HG03280 (cell line): ENCODE results near the gene ATP6V1F.

Source experiments
- ATAC-seq: cut with Tn5 transposase; IDR thresholded peaks from one replicate; pipeline ENCODE4 v1.9.1; 2021; ENCODE audit warnings: mild to moderate bottlenecking, moderate library complexity; ENCODE audit not compliant: unreplicated experiment

Gene ATP6V1F, protein sequence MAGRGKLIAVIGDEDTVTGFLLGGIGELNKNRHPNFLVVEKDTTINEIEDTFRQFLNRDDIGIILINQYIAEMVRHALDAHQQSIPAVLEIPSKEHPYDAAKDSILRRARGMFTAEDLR

DNA sequence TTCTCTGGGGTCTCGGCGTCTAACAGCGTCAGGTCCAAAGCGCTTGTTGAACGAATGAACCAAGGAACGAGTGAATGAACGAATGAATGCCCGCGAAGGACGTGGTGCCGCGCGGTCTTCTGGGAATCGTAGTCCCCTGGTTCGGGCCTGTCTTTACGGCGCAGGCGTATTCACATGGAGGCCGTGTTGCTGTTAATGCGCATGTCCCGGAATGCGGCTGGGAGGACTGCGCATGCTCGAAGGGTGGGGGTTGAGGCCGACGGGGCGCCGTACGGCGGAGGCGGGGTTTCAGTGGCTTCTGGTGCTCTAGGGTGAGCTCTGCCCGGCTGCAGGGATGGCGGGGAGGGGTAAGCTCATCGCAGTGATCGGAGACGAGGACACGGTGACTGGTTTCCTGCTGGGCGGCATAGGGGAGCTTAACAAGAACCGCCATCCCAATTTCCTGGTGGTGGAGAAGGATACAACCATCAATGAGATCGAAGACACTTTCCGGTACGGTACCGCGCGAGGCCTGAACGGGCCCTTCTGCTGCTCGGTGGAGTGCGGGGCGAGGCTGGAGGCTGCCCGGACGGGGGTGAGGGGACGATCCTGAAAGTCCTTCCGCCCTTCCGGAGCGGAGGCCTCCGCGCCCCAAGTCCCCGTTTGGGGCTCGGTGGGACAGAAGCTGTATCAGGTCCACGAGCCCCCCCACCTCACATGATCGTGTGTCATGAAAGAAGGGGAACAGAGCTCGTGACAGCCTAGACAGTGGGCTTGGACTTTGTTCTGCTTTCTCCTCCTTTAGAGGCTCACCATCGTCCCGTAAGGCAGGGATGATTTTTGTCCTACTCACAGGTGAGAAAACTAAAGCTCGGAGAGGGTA, at the start of gene ATP6V1F:
Gene ATP6V1F, plus strand, starts transcription at position 286 of the 862 bp plus-strand sequence. Its CDS starts 49 bp downstream, at position 335.
- peak; percentile 85 for ATAC-seq

DNA sequence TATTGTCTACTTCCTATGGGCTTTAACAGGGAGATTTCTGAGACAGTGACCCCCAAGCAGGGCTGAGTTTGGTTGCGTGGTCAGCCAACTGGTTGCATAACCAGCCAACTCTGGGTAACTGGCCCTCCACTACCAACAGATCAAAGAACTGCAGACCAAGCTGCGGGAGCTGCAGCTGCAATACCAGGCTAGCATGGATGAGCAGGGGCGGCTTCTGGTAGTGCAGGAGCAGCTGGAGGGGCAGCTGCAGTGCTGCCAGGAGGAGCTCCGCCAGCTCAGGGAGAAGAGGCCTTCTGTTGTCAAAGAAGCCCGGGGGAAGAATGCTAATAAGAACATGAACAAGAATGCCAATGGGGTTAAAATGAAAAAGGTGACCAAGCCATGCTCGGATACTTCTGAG, 48.2 kb upstream of the ATP6V1F start:
- ATAC-seq = no peak

DNA sequence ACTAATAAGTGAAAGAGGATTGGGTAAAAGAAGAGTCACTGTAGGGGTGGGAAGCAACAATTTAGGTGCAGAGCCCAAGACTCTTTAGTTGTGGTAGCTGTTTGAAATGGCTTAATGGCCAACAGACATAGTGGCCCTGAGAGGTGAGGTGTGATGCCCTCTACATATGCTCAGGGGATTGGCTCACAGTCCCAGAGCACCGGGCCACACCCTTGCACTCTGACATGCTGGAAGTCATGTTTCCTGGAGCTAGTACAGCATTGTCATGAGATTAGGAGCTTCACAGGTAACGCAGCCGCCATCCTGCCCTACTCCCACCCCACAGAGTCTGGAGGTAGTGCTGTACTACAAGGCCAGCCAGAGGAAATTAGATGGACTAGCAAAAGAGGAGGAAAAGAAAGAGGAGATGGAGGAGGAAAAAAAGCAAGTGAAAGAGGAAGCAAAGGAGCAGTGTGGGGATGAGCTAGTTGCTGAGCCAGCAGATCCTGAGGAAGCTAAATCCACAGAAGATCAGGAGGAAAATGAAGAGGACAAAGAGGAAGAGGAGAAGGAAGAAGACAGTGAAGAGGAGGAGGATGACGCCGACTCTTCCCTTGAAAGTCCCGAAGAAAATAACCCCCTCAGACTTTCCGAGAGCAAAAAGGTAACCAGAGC, 47.2 kb upstream of the ATP6V1F start:
- no peak for ATAC-seq

DNA sequence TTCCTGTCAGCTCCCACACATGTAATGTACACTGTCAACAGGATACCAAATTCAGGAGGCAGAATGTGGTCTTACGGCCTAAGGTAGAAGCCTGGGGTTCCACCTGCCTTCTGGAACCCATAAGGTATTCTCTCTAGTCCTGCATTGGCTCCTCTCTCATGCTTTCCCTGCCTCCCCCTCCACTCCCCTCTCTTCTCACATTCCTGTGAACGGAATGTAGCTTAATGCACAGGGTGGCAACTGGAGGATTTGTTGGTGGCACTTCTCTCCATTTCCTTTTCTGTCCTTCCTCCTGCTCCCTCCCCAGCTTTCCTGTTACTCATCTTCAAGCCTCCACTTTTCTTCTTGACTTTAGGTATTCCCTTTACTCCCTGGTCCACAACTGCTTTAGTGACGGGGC, 44.0 kb upstream of the ATP6V1F start:
- ATAC-seq = no peak

DNA sequence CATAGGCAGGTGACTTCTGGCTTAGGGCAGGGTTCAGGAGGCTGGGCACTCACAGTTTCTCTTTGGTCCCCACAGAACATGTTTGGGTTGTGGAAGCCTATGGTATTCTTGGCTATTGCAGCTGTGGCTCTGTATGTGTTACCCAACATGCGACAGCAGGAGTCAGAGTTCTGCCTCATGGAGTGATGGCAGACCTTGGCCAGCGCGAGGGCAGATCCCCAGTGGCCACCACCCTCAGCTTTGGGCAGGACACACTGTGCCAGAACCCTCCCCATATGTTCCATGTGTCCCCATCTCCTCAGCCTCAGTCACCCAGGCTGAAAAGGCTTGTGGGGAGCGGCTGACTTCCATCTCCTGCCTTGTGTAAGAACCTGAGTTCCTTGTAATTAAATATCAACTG, 40.9 kb upstream of the ATP6V1F start:
- no peak for ATAC-seq

DNA sequence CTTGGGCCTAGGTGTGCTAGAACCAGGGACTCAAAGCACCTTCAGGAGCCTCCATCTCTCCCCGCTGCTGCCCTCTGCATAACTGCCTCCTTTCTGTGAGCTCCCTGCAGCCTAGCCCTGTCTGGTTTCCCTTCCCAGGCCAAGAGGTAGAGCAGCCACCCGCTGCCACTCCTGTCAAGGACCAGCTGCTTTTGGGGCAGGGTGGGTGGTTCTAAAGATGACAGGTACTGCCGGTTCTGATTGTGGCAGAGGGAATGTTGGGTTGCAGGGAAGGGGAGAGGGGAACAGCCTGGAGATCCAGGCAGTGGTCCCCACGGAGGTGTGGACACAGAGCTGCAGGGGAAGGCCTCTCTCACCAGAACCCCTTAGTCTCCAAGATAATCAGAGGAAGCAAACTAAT, 36.1 kb upstream of the ATP6V1F start:
- no peak for ATAC-seq

DNA sequence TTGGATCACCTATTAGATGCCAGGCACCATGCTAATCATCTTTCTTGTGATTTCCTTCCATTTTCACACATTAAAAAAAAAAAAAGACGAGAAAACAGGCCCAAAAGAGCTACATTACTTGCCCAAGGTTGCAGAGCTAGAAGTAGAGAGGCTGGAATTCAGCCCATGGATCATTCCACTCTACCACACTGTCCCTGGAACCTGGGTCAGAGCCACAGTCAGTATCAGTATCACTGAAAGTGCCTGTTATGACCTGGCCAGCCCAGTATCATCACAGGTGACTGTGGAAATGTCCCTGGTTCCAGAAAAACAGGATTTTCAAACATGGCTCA, 35.8 kb upstream of the ATP6V1F start:
- no peak for ATAC-seq

DNA sequence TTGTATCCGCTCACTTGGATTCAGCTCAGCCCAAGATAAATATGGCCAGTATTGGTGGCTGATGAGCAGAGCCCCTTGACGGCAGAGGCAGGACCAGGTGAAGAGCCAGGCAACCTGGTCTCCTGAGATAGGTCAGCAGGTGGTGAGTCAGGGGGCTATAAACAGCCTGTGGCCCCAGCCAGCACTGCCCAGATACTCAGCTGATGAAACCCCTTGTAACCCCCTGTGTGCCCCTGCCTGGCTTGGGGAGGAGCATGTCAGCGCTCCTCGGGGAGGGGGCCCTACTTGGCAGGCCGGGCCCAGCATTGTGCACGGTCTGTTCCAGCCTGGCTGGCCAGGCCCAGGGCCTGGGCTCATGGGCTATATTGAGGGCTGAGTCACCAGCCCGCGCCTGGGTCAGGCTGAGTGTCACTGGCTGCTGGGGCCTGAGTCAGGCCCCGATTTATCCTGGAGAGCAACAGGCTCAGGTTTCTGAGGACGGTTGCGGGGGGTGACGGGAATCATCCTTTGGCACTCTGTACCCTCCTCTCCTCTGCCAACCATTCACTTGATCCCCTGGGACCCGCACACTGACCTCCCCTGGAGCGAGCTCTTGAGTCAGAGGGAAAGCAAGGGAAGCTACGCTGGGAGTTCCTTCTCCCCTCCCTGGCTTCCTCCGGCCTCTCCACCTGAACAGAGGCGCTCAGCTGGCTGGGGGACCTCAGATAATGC, 35.3 kb upstream of the ATP6V1F start:
- ATAC-seq = no peak

DNA sequence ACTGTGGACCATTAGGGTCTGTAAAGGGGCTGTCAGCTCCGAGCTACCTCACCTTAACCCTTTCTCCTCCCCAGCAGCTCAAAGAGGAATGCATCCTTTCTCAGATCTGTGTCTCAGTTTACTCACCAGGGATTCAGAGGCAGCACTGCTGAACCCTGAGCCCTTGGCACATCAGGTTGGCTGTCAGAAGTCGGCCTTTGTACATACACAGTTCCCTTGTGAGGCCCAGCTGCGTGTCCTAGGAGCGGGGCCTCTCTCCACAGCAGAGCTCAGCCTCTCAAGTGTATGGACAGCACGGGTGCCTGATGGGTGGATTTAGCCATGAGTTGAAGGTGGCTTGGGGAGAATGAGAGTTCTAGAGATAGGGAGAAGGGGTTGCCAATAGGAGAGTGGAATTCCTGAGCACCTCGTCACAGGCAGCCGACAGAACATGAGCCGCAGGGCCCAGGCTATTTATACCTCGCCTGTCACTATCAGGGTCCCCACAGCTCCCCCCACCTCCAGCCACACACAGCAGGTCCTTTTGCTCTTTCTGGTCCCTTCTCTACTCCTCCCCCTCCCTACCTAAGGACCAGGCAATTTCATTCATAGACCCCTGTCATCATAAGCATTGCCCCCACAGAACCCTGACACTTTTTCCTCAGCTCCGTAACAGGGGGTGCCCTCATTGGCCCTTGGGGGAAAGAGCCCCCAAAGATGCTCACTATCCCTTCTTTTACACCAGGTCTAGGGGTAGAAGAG, 34.5 kb upstream of the ATP6V1F start:
- ATAC-seq = no peak

DNA sequence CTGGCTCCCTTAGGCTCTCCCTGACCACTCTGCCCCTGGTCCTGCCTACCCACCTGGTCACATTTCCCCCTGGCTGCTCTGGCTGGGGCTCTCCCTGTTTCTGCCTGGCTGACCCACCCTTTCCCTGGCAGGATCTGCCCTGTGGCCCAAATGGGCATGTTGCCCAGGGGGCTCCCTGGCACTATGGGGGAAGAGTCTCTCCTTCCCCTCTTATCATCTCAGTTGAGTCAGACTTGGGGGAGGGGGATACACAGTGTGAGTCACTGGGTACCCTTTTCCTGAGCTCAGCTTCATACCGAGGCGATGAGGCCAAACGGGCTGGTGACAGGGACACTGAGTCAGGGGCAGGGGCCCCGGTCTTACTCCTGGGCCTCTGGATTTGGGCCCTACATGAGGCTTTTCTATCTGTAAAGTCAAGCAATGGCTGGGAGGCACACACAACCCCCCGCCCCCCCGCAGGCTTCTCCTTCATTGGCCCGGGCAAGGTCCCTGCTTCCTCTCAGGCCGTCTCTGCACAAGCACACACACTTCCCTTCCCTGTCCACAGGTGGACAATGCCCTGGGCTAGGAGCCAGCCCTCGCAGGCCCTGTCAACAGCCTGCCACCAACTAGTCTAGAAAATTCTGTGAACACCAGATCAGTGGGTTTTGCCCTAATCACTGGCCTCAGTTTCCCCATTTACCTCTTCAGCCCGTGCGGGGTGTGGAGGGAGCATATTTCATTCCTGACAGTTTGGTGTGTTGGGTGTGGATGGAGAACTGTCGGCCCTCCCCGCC, 33.1 kb upstream of the ATP6V1F start:
- no peak for ATAC-seq

DNA sequence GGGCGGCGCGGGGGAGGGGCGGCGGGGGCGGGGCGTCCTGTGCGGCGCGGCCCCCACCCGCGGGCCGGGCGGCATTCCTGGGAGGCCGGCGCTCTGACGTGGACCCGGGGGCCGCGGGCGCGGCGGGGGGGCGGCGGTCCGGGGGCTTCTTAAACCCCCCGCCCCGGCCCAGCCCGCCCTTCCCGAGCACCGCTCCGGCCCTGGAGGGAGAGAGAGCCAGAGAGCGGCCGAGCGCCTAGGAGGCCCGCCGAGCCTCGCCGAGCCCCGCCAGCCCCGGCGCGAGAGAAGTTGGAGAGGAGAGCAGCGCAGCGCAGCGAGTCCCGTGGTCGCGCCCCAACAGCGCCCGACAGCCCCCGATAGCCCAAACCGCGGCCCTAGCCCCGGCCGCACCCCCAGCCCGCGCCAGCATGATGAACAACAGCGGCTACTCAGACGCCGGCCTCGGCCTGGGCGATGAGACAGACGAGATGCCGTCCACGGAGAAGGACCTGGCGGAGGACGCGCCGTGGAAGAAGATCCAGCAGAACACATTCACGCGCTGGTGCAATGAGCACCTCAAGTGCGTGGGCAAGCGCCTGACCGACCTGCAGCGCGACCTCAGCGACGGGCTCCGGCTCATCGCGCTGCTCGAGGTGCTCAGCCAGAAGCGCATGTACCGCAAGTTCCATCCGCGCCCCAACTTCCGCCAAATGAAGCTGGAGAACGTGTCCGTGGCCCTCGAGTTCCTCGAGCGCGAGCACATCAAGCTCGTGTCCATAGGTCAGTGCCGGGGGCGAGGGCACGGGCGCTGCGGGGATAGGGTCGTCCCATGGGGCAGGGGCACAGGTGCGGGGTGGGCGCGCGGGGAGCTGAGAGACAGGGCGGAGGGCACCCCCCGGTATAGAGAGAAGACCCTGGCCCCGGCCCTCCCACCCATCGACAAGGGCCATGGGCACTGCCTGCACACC, 32.2 kb upstream of the ATP6V1F start, which contains the start of gene FLNC:
Gene FLNC, plus strand, starts transcription at position 176 of the 947 bp plus-strand sequence. Its CDS starts 232 bp downstream, at position 408.
- ATAC-seq = no peak

DNA sequence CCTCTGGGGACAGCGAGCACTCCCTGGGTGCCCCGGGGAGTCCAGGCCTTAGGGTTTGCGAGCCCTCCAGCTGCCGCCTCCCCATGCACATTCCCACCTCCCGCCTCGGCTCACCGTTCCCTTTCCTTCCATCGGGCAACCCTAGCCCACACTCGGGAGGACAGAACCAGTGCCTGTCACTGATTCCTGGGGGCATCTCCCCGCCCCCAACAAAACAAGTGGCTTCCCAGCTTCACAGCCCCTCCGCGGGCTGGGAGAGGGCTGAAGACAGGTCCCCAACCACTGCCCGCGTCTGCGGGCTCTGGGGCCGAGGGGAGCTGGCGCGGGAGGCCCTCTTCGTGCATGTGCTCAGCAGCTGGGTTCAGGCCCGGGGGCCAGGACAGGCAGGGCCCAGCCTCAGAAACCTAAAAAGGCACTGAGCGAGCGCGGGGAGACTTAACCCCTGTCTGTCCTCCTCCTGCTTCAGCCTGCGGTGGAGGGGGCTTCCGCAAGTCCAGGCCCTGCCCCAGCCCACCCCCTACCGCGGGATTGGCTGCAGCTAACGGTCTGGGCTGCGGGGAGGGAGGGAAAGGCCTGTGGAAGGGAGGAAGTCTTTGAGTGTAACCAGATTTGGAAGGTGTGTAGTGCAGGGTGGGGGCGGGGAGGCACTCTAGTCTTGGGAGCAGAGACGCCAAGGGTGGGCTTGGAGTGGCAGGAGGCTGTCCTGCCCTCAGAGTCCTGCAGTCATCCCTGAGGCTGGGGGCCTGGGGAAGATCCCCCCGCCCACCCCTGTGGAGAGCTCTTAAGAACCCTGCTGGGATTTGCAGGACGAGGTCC, 31.3 kb upstream of the ATP6V1F start:
- no peak for ATAC-seq

DNA sequence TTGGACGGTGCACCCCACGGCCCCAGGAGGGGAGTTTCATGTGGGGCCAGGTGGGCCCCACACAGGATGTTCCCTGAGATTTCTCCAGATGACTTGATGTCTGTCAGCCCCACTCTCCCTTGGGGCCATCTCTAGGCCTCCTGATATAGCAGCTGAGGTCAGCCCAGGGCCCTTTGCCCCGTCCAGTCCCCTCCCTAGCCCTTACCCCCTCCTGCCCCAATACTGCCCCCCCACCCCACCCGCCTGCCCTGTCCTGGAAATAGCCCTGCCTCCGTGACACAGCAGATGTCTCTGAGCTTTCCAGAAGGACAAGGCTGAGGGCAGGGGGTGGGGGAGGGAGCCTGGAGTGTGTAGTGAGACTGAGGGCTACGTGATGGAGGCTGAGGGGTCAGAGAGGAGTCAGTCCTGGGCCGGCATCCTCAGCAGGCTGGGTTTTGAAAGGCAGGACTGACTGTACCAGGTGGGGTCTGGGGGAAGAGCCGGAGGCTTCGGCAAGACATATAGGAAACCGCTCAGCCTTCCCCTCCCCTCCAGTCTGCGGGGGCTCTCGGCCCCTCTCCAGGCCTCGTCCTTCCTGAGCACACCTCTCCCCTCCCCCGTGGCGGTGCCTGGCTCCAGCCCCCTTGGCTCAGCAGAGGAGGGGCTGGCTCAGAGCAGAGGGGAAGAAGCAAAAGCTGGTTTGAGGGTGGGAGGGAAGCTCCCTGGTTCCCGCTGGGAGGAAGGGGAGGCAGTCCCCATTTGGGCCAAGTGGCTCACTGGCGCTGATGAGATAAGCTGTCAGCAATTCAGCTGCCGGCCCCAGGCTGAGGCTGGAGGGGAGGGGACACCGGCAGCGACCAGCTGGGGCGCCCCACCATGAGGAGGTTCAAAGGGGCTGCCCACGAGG, 30.4 kb upstream of the ATP6V1F start:
- no peak for ATAC-seq

DNA sequence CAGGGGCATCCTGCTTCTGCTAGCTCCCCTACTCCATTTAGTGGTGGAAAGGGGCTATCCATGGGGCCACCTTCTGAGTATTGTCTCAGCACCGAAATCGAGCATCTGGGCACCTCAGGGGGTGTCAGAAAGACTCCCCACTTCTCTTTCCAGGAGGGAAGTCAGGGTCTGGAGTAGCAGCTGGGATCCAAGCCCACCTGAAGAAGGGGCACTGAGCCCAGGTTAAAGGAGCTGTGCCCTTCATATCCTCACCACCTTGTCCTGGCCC, 29.8 kb upstream of the ATP6V1F start:
- no peak for ATAC-seq

DNA sequence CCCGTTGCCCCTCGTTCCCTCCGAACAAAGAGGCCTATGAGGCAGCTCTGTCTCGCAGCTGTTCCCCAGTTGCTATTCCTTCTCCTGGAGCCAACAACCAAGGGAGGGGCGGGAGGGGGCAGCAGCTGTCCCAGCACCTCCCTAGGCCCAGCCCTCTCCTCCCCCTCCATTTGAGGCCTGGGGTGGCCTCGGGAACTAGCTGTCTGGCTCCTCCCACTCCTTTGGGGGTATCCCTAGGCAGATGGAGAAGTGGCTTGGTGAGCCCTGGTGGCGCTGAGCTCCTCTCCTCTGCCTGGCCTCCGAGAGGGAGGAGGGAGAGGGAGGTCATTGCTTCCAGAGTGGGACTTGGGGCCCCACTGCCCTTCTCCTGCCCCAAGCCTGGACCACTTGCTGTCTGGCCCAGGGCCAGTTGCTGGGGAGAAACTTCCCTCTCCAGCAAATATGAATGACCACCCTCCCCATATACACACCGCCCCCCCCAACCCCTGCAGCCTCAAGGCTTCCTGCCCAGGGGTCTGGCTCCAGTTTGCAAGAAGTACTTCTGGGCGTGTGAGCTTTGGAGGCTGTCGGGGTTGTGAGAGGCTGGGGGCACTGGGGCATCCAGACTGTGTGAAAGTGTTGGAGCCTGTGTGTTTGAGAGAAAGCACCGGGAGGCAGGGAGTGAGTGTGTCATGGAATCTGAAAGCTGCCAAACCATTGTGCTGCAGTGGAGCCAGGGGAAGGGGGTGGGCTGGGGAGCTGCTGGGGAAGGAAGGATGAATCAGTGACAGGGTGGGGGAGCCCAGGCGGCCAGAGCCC, 29.3 kb upstream of the ATP6V1F start:
- ATAC-seq = no peak

DNA sequence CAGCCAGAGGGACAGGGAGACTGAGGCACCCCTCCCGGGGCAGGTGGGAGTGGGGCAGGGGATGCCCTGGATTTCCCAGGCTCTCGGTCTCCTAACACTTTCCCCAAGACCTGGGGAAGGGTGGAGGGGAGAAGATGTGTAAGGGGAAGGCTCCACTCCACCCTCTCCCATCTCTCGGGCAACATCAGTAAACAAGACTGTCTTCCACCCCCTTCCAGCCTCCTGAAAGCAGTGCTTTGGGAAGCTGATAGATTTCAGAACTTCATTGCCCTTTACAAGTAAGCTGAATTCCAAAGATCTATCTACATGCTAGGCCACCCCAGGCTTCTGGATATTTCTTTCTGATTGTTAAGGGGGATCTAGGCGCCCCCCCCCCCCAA, 28.7 kb upstream of the ATP6V1F start:
- ATAC-seq = no peak
